ENCODE results near the gene ATP11A.

GRCh38 chr13:112893207-112893569 lies 203.3 kb downstream of the ATP11A start:
- TF ChIP-seq CTCF (IDR thresholded peaks at IDR 0.05), result no peak
- TF ChIP-seq POLR2A (IDR thresholded peaks at IDR 0.05), result no peak

Data from sigmoid colon (tissue), 3 donors.